ENCODE data around the gene HAUS3. TPM values are rescaled to one million over a fixed set of nuclear protein-coding genes. Genes with fewer than 3 reads are reported as not detected.

HAUS3 gene
- total and polyA plus RNA-seq, 2 of the 8 experiments (the other 6 are each of a cell fraction or from before 2014, with no cell fraction given) = 3.2 to 14.8 TPM

- no peak for TF ChIP-seq MAX (IDR thresholded peaks at IDR 0.05)
- no peak for TF ChIP-seq JUN (IDR thresholded peaks at IDR 0.05; ENCODE audit: low read depth, low read length)
- TF ChIP-seq TAF1 (IDR thresholded peaks at IDR 0.05; ENCODE audit: low read depth, low read length) = no peak
- no peak for TF ChIP-seq TEAD4 (IDR thresholded peaks at IDR 0.05; ENCODE audit: low read depth, low read length)
- TF ChIP-seq, protein P1, sequence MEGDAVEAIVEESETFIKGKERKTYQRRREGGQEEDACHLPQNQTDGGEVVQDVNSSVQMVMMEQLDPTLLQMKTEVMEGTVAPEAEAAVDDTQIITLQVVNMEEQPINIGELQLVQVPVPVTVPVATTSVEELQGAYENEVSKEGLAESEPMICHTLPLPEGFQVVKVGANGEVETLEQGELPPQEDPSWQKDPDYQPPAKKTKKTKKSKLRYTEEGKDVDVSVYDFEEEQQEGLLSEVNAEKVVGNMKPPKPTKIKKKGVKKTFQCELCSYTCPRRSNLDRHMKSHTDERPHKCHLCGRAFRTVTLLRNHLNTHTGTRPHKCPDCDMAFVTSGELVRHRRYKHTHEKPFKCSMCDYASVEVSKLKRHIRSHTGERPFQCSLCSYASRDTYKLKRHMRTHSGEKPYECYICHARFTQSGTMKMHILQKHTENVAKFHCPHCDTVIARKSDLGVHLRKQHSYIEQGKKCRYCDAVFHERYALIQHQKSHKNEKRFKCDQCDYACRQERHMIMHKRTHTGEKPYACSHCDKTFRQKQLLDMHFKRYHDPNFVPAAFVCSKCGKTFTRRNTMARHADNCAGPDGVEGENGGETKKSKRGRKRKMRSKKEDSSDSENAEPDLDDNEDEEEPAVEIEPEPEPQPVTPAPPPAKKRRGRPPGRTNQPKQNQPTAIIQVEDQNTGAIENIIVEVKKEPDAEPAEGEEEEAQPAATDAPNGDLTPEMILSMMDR (IDR thresholded peaks at IDR 0.05; ENCODE audit: control extremely low read depth in 1 of 3, insufficient read depth in 1 of 3, low read depth in 1 of 3, low read length in 3 of 3) = no peak
- TF ChIP-seq EZH2 (IDR thresholded peaks at IDR 0.05; ENCODE audit: low read depth, low read length, severe bottlenecking) = no peak
These were observed 55.1 kb downstream of the HAUS3 start (continued) for GRCh38 chr4:2186865-2187172.
